Uterus (tissue), 4 donors: ENCODE results near the gene MAZ. TPM values are rescaled to one million over a fixed set of nuclear protein-coding genes. Genes with fewer than 3 reads are reported as not detected.

Experiments
- DNase-seq, 2 donors: peaks; one replicate each; pipeline ENCODE4 v3.0.0-alpha.2; 2019 to 2020
- H3K27ac ChIP-seq, 2 donors: fragments of 200-600 bp; sonication (generic); 1 replicate in 1 of 2; 2 replicates in 1 of 2; pipeline ENCODE4 v1.5.1; 2016 to 2018
- H3K27me3 ChIP-seq, 2 donors: fragments of 200-600 bp; sonication (generic); one replicate each; pipeline ENCODE4 v1.5.1; 2018 to 2019; ENCODE audit warnings: control low read depth in 1 of 2
- H3K36me3 ChIP-seq, 2 donors: fragments of 200-600 bp; sonication (generic); one replicate each; pipeline ENCODE4 v1.5.1; 2019; ENCODE audit warnings: control low read depth in 1 of 2
- H3K4me1 ChIP-seq, 2 donors: fragments of 200-600 bp; sonication (generic); one replicate each; pipeline ENCODE4 v1.5.1; 2018 to 2019; ENCODE audit warnings: control low read depth in 1 of 2
- H3K4me3 ChIP-seq, 2 donors: fragments of 200-600 bp; sonication (generic); 1 replicate in 1 of 2; 2 replicates in 1 of 2; pipeline ENCODE4 v1.5.1; 2018 to 2019; ENCODE audit warnings: mild to moderate bottlenecking in 1 of 2
- H3K9me3 ChIP-seq, 2 donors: fragments of 200-600 bp; sonication (generic); one replicate each; pipeline ENCODE4 v1.5.1; 2019; ENCODE audit warnings: control low read depth in 1 of 2
- POLR2A ChIP-seq, 2 donors: fragments of 450-650 bp; IDR thresholded peaks; one replicate each; pipeline ENCODE4 v1.6.1; 2016; ENCODE audit warnings: antibody characterized with exemption in 2 of 2, mild to moderate bottlenecking in 1 of 2, moderate library complexity in 1 of 2
- intact Hi-C: fragments of 100-400 bp; cut with DNase I; formaldehyde crosslinking; loops from one replicate; pipeline ENCODE4 v1.15.1; 2023; ENCODE audit warnings: low total_unique reads
- total RNA-seq, 4 donors: library from RNA; depleted of rRNA in 3 of 4; stranded (reverse); fragments of >200 nt in 3 of 4; gene quantifications; one replicate each; pipeline versions ENCODE4 v1.1.0 to v1.2.4, GENCODE V29; 2014 to 2023
- TF ChIP-seq, protein P1 (sequence below), 4 experiments: fragments of 200-600 bp in 2 of 4; fragments of 450-650 bp in 2 of 4; sonication (generic) in 2 of 4; IDR thresholded peaks; one replicate each; pipeline ENCODE4 v1.5.1; 2016 to 2019; ENCODE audit warnings: antibody characterized with exemption in 4 of 4, mild to moderate bottlenecking in 2 of 4, moderate library complexity in 1 of 4
- donor health status: DM: yes; HTN: yes; CAD: no.

The MAZ gene
- total RNA-seq, 4 donors from 2014 or later: 32.8 to 200 (median 67.5) TPM

DNA sequence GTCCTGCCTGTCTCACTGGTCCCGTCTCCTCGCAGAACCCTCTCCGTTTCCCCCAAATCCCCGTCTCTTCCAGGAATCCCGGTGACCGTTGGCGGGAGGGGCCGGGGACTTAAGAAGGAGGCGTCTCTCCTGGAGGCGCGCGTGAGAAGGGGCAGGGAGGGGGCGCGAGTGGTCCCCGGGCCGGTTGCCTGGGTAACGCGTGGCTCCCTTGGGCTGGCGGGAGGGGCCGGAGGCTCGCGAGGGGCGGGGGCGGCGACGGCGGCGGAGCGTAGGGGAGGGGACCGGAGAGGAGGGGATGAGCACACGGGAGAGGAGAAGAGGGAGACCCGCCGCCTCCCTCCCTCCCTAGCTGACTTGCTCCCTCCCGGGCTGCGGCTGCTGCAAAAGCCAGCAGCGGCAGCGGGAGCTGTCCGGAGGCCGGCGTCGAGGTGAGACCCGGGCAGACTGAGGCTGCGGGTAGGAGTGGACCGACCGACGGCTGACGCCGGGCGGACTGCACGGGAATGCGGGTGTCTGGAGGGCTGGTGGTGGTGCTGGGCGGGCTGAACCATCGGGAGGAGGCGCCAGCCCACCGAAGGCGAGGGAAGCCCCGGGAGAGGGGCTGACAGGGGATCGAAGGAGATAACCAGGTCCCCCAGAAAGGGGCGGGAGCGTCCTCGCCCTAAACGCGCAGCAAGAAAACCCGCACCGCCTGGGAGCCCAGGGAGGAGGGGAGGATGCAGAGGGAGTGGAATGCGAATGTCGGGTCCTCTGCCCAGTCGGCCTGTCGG is 5.8 kb downstream of the MAZ start, which contains the start of gene PRRT2:
TSS of gene PRRT2 (plus strand) at position 298 of the 770 bp plus-strand sequence. CDS start 862 bp downstream, outside the sequence.
- H3K27ac ChIP-seq: peak within 1 kb of the TSS; percentile 96 to 99
- intact Hi-C loops: no loop called here
- H3K4me1 ChIP-seq: peaks cover 11 to 39% of the 10 kb centered on the region in 2 donors
- DNase-seq: peak; percentile 80 to 83
- TF ChIP-seq POLR2A (IDR thresholded peaks at IDR 0.05): peak in 1 of 2 donors; percentile 34
- TF ChIP-seq, protein P1, sequence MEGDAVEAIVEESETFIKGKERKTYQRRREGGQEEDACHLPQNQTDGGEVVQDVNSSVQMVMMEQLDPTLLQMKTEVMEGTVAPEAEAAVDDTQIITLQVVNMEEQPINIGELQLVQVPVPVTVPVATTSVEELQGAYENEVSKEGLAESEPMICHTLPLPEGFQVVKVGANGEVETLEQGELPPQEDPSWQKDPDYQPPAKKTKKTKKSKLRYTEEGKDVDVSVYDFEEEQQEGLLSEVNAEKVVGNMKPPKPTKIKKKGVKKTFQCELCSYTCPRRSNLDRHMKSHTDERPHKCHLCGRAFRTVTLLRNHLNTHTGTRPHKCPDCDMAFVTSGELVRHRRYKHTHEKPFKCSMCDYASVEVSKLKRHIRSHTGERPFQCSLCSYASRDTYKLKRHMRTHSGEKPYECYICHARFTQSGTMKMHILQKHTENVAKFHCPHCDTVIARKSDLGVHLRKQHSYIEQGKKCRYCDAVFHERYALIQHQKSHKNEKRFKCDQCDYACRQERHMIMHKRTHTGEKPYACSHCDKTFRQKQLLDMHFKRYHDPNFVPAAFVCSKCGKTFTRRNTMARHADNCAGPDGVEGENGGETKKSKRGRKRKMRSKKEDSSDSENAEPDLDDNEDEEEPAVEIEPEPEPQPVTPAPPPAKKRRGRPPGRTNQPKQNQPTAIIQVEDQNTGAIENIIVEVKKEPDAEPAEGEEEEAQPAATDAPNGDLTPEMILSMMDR (IDR thresholded peaks at IDR 0.05): no peak
- H3K27me3 ChIP-seq: no peaks in the 10 kb centered on the region
- H3K4me3 ChIP-seq: peak within 1 kb of the TSS; percentile 59 to 66
- no peaks in the 10 kb centered on the region for H3K36me3 ChIP-seq
- no peaks in the 10 kb centered on the region for H3K9me3 ChIP-seq

DNA sequence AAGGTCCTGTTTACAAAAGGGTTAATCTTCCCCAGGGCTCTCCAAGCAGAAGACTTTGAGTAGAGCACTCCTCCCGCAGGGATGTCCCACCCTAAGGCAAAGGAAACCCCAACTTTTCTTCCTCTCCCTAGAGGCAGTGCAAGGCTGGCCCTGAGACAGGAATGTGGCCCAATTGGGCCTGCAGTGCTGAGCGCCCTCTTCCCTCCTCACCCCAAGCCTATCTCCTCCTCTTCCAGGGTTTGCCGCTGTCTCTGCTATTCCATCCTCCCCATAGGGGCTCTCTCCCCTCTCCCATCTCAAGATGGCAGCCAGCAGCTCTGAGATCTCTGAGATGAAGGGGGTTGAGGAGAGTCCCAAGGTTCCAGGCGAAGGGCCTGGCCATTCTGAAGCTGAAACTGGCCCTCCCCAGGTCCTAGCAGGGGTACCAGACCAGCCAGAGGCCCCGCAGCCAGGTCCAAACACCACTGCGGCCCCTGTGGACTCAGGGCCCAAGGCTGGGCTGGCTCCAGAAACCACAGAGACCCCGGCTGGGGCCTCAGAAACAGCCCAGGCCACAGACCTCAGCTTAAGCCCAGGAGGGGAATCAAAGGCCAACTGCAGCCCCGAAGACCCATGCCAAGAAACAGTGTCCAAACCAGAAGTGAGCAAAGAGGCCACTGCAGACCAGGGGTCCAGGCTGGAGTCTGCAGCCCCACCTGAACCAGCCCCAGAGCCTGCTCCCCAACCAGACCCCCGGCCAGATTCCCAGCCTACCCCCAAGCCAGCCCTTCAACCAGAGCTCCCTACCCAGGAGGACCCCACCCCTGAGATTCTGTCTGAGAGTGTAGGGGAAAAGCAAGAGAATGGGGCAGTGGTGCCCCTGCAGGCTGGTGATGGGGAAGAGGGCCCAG is 6.7 kb downstream of the MAZ start:
- no peak for DNase-seq
- Histone ChIP-seq H3K9me3 (no peaks in the 10 kb centered on the region), H3K4me1 (peaks cover 11 to 38% of the 10 kb centered on the region in 2 donors), H3K27ac (peak overlapping the region; percentile 96 to 99), H3K4me3 (peak overlapping the region; percentile 59 to 66), H3K36me3 (no peaks in the 10 kb centered on the region), H3K27me3 (no peaks in the 10 kb centered on the region)
- TF ChIP-seq POLR2A (IDR thresholded peaks at IDR 0.05): no peak
- TF ChIP-seq, protein P1 (IDR thresholded peaks at IDR 0.05): no peak
- intact Hi-C loops: no loop called here

GRCh38 chr16:29813644-29814562 is 7.6 kb downstream of the MAZ start:
- Histone ChIP-seq H3K27me3 (no peaks in the 10 kb centered on the region), H3K9me3 (no peaks in the 10 kb centered on the region), H3K36me3 (no peaks in the 10 kb centered on the region), H3K27ac (peak overlapping the region; percentile 96 to 99), H3K4me3 (peak overlapping the region in 1 of 2 donors; percentile 66), H3K4me1 (peaks cover 4 to 29% of the 10 kb centered on the region in 2 donors)
- DNase-seq: peak in 1 of 2 donors; percentile 34
- intact Hi-C loops: no loop called here
- TF ChIP-seq POLR2A (IDR thresholded peaks at IDR 0.05): no peak
- TF ChIP-seq, protein P1 (IDR thresholded peaks at IDR 0.05): no peak

DNA sequence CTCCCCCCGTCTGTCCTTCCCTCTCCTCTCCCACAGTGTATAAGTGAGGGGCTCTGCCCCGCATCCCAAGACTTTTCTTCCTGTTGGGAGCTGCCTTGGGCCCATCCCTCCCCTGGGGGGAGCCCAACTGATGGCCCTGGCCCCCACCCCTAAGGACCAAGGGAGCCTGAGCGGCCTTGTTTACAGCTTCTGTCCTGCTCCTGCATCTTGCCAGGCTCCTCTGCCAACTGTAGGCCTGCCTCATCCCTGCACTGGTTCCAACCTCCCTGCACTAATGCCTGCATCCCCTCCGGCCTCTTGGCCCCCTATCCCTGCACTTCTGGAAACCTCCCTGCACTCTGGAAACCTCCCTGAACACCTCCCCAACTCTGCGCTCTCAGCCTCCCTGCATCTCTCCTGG is 8.3 kb downstream of the MAZ start:
- Histone ChIP-seq H3K9me3 (no peaks in the 10 kb centered on the region), H3K27ac (peak overlapping the region; percentile 96 to 99), H3K4me3 (no peak overlapping the region), H3K27me3 (no peaks in the 10 kb centered on the region), H3K36me3 (no peaks in the 10 kb centered on the region), H3K4me1 (peaks cover 0 to 23% of the 10 kb centered on the region in 2 donors)
- DNase-seq: no peak
- intact Hi-C loops: no loop called here
- TF ChIP-seq POLR2A (IDR thresholded peaks at IDR 0.05): no peak
- TF ChIP-seq, protein P1 (IDR thresholded peaks at IDR 0.05): no peak
